GM23338 (cell line): ENCODE measurements around the gene LTBP2. TPM values are rescaled to one million over a fixed set of nuclear protein-coding genes. Genes with fewer than 3 reads are reported as not detected.

Experiments
- ATAC-seq: fragments of 200-7000 bp; cut with Tn5 transposase; 3 replicates; pipeline ENCODE4 v1.9.1; 2020
- DNase-seq: peaks from one replicate; pipeline ENCODE4 v3.0.0-alpha.2; 2015; ENCODE audit warnings: low spot score
- H2AFZ ChIP-seq: fragments of 200-600 bp; sonication (generic); 2 replicates; pipeline ENCODE4 v1.8.0; 2016; ENCODE audit warnings: antibody characterized with exemption, mild to moderate bottlenecking, moderate library complexity
- H3F3A ChIP-seq: fragments of 200-600 bp; sonication (generic); replicated peaks from 2 replicates; pipeline ENCODE4 v1.8.0; 2017; ENCODE audit warnings: antibody characterized with exemption, mixed run types, low read depth
- H3K27ac ChIP-seq: fragments of 200-600 bp; sonication (generic); 2 replicates; pipeline ENCODE4 v1.6.1; 2016; ENCODE audit warnings: low read depth
- H3K27me3 ChIP-seq: fragments of 200-600 bp; sonication (generic); 2 replicates; pipeline ENCODE4 v1.8.0; 2016; ENCODE audit warnings: mild to moderate bottlenecking, mixed run types, moderate library complexity; ENCODE audit not compliant: insufficient read depth
- H3K36me3 ChIP-seq: fragments of 200-600 bp; sonication (generic); 2 replicates; pipeline ENCODE4 v1.8.0; 2016; ENCODE audit warnings: mild to moderate bottlenecking; ENCODE audit not compliant: insufficient read depth
- H3K4me1 ChIP-seq: fragments of 200-600 bp; sonication (generic); 2 replicates; pipeline ENCODE4 v1.8.0; 2016; ENCODE audit warnings: mild to moderate bottlenecking, moderate library complexity; ENCODE audit not compliant: insufficient read depth
- H3K4me2 ChIP-seq: fragments of 200-600 bp; sonication (generic); 2 replicates; pipeline ENCODE4 v1.7.1; 2017; ENCODE audit warnings: mixed run types
- H3K4me3 ChIP-seq: fragments of 200-600 bp; sonication (generic); 2 replicates; pipeline ENCODE4 v1.6.1; 2016; ENCODE audit warnings: mixed run types
- H3K79me2 ChIP-seq: fragments of 200-600 bp; sonication (generic); replicated peaks from 2 replicates; pipeline ENCODE4 v1.8.0; 2017; ENCODE audit warnings: mild to moderate bottlenecking; ENCODE audit not compliant: insufficient read depth
- H3K9me2 ChIP-seq: fragments of 200-600 bp; sonication (generic); 2 replicates; pipeline ENCODE4 v1.8.0; 2017; ENCODE audit not compliant: insufficient read depth
- H4K20me1 ChIP-seq: fragments of 200-600 bp; sonication (generic); replicated peaks from 2 replicates; pipeline ENCODE4 v1.8.0; 2017; ENCODE audit warnings: mild to moderate bottlenecking; ENCODE audit not compliant: insufficient read depth
- H3K27ac Mint-ChIP-seq: 2 replicates; pipeline ENCODE4 v1.8.0; 2020; ENCODE audit warnings: inconsistent platforms, mild to moderate bottlenecking, moderate library complexity, mixed read lengths
- H3K27me3 Mint-ChIP-seq: 3 replicates; pipeline ENCODE4 v1.8.0; 2022; ENCODE audit warnings: low read depth, mild to moderate bottlenecking, moderate library complexity, mixed read lengths, inconsistent platforms; ENCODE audit not compliant: insufficient read depth, poor library complexity
- H3K36me3 Mint-ChIP-seq: 3 replicates; pipeline ENCODE4 v1.8.0; 2021; ENCODE audit warnings: low read depth, mild to moderate bottlenecking, inconsistent platforms, moderate library complexity, mixed read lengths
- H3K4me1 Mint-ChIP-seq: 3 replicates; pipeline ENCODE4 v1.8.0; 2020; ENCODE audit warnings: mild to moderate bottlenecking, inconsistent platforms, mixed read lengths
- H3K4me3 Mint-ChIP-seq: 3 replicates; pipeline ENCODE4 v1.8.0; 2021; ENCODE audit warnings: moderate library complexity, mild to moderate bottlenecking, inconsistent platforms, mixed read lengths
- H3K9me3 Mint-ChIP-seq: 3 replicates; pipeline ENCODE4 v1.8.0; 2020; ENCODE audit warnings: moderate library complexity, mild to moderate bottlenecking, inconsistent platforms, mixed read lengths
- EZH2 ChIP-seq: fragments of 200-600 bp; sonication (generic); IDR thresholded peaks from one replicate; pipeline ENCODE4 v1.8.0; 2017; ENCODE audit warnings: antibody characterized with exemption, mild to moderate bottlenecking, low read depth; ENCODE audit not compliant: unreplicated experiment
- EZH2phosphoT487 ChIP-seq: fragments of 200-600 bp; sonication (generic); IDR thresholded peaks from one replicate; pipeline ENCODE4 v1.8.1; 2018; ENCODE audit warnings: antibody characterized with exemption; ENCODE audit not compliant: unreplicated experiment
- JUNB ChIP-seq: IDR thresholded peaks from one replicate; pipeline ENCODE4 v1.6.1; 2016; ENCODE audit warnings: antibody characterized with exemption; ENCODE audit not compliant: unreplicated experiment
- NANOG ChIP-seq: IDR thresholded peaks from 2 replicates; pipeline ENCODE4 v1.6.1; 2016; ENCODE audit warnings: antibody characterized with exemption, borderline replicate concordance
- POLR2AphosphoS5 ChIP-seq: IDR thresholded peaks from 2 replicates; pipeline ENCODE4 v1.6.1; 2016; ENCODE audit warnings: antibody characterized with exemption, low read depth
- STAT1 ChIP-seq: IDR thresholded peaks from one replicate; pipeline ENCODE4 v1.6.1; 2016; ENCODE audit warnings: antibody characterized with exemption; ENCODE audit not compliant: unreplicated experiment
- ZNF114 ChIP-seq: fragments of 250-450 bp; sonication (Bioruptor Pico); IDR thresholded peaks from 2 replicates; pipeline ENCODE4 v1.5.0; 2020; ENCODE audit warnings: mild to moderate bottlenecking, moderate library complexity
- ZNF331 ChIP-seq: fragments of 250-450 bp; sonication (Bioruptor Pico); IDR thresholded peaks from 2 replicates; pipeline ENCODE4 v1.5.0; 2020; ENCODE audit warnings: low read depth, mild to moderate bottlenecking, moderate library complexity
- polyA plus RNA-seq: library from polyadenylated mRNA; unstranded; fragments of >200 nt; fragmentation: Nextera tagmentation; extraction: Ambion mirVana; gene quantifications from 2 replicates; pipeline ENCODE4 v1.2.1, GENCODE V29; 2016
- total RNA-seq: library from RNA; depleted of rRNA; stranded (reverse); fragments of >200 nt; shearing (Covaris generic); gene quantifications from 2 replicates; pipeline ENCODE4 v1.2.3, GENCODE V29; 2014
- TF ChIP-seq, protein P1 (sequence below), 2 experiments: fragments of 200-600 bp in 1 of 2; sonication (generic) in 1 of 2; conservative IDR thresholded peaks; 2 replicates each; pipeline versions ENCODE4 v1.5.1 to v1.6.1; 2016 to 2017; ENCODE audit warnings: antibody characterized with exemption in 2 of 2, low read depth in 2 of 2, mild to moderate bottlenecking in 2 of 2, moderate library complexity in 1 of 2
- TF ChIP-seq, protein P2 (sequence below): IDR thresholded peaks from 2 replicates; pipeline ENCODE4 v1.6.1; 2016; ENCODE audit warnings: antibody characterized with exemption
- TF ChIP-seq, protein P3 (sequence below): IDR thresholded peaks from one replicate; pipeline ENCODE4 v1.6.1; 2018; ENCODE audit warnings: antibody characterized with exemption; ENCODE audit not compliant: unreplicated experiment
- TF ChIP-seq, protein P4 (sequence below): fragments of 250-450 bp; sonication (Bioruptor Pico); IDR thresholded peaks from 2 replicates; pipeline ENCODE4 v1.5.0; 2020; ENCODE audit warnings: mild to moderate bottlenecking, moderate library complexity

Gene LTBP2
- total and polyA plus RNA-seq, 2 experiments from 2014 or later: 0.27 to 0.49 TPM

DNA sequence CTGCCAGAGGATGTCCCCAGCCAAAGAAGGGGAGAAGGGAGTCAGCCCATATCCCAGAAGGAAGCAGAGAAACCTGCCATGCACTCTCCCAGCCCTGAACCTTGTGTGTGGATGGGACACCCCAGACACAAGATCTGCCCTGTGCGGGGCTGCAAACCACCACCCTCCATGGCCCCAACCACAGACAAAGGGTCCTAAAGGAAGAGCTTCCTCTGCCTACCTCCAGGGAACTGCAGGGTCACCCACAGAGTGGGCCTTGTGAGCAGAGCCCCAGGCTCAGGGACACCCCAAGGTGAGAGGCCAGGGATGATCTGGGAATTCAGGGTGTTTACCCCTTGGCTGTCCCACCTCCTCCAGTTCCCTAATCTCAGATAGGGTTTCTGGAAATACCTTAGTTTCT lies 62.0 kb downstream of the LTBP2 start:
- no peaks in the 10 kb centered on the region for H3K9me3 Mint-ChIP-seq
- peaks cover 5% of the 10 kb centered on the region for H3K4me1 ChIP-seq
- no peak overlapping the region for H3K27ac Mint-ChIP-seq
- DNase-seq (no peak), ATAC-seq (no peak)
- H2AFZ ChIP-seq: no peak overlapping the region
- peaks cover 16% of the 10 kb centered on the region for H3K4me1 Mint-ChIP-seq
- no peaks in the 10 kb centered on the region for H3F3A ChIP-seq
- no peak overlapping the region for H3K4me2 ChIP-seq
- no peaks in the 10 kb centered on the region for H3K79me2 ChIP-seq
- no peaks in the 10 kb centered on the region for H4K20me1 ChIP-seq
- no peaks in the 10 kb centered on the region for H3K27me3 ChIP-seq
- no peaks in the 10 kb centered on the region for H3K36me3 Mint-ChIP-seq
- H3K9me2 ChIP-seq: no peaks in the 10 kb centered on the region
- H3K27ac ChIP-seq: no peak overlapping the region
- H3K36me3 ChIP-seq: no peaks in the 10 kb centered on the region
- H3K4me3 ChIP-seq: no peak overlapping the region
- TF ChIP-seq EZH2phosphoT487 (no peak), STAT1 (no peak), NANOG (no peak), ZNF331 (no peak), ZNF114 (CRISPR knock-in tag) (no peak), EZH2 (no peak), POLR2AphosphoS5 (no peak), JUNB (no peak)
- TF ChIP-seq, protein P1, sequence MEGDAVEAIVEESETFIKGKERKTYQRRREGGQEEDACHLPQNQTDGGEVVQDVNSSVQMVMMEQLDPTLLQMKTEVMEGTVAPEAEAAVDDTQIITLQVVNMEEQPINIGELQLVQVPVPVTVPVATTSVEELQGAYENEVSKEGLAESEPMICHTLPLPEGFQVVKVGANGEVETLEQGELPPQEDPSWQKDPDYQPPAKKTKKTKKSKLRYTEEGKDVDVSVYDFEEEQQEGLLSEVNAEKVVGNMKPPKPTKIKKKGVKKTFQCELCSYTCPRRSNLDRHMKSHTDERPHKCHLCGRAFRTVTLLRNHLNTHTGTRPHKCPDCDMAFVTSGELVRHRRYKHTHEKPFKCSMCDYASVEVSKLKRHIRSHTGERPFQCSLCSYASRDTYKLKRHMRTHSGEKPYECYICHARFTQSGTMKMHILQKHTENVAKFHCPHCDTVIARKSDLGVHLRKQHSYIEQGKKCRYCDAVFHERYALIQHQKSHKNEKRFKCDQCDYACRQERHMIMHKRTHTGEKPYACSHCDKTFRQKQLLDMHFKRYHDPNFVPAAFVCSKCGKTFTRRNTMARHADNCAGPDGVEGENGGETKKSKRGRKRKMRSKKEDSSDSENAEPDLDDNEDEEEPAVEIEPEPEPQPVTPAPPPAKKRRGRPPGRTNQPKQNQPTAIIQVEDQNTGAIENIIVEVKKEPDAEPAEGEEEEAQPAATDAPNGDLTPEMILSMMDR (conservative IDR thresholded peaks at IDR 0.05; ENCODE audit: low read depth in 2 of 2): no peak
- TF ChIP-seq, protein P2, sequence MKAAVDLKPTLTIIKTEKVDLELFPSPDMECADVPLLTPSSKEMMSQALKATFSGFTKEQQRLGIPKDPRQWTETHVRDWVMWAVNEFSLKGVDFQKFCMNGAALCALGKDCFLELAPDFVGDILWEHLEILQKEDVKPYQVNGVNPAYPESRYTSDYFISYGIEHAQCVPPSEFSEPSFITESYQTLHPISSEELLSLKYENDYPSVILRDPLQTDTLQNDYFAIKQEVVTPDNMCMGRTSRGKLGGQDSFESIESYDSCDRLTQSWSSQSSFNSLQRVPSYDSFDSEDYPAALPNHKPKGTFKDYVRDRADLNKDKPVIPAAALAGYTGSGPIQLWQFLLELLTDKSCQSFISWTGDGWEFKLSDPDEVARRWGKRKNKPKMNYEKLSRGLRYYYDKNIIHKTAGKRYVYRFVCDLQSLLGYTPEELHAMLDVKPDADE: no peak
- TF ChIP-seq, protein P3, sequence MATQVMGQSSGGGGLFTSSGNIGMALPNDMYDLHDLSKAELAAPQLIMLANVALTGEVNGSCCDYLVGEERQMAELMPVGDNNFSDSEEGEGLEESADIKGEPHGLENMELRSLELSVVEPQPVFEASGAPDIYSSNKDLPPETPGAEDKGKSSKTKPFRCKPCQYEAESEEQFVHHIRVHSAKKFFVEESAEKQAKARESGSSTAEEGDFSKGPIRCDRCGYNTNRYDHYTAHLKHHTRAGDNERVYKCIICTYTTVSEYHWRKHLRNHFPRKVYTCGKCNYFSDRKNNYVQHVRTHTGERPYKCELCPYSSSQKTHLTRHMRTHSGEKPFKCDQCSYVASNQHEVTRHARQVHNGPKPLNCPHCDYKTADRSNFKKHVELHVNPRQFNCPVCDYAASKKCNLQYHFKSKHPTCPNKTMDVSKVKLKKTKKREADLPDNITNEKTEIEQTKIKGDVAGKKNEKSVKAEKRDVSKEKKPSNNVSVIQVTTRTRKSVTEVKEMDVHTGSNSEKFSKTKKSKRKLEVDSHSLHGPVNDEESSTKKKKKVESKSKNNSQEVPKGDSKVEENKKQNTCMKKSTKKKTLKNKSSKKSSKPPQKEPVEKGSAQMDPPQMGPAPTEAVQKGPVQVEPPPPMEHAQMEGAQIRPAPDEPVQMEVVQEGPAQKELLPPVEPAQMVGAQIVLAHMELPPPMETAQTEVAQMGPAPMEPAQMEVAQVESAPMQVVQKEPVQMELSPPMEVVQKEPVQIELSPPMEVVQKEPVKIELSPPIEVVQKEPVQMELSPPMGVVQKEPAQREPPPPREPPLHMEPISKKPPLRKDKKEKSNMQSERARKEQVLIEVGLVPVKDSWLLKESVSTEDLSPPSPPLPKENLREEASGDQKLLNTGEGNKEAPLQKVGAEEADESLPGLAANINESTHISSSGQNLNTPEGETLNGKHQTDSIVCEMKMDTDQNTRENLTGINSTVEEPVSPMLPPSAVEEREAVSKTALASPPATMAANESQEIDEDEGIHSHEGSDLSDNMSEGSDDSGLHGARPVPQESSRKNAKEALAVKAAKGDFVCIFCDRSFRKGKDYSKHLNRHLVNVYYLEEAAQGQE: no peak
- TF ChIP-seq, protein P4, sequence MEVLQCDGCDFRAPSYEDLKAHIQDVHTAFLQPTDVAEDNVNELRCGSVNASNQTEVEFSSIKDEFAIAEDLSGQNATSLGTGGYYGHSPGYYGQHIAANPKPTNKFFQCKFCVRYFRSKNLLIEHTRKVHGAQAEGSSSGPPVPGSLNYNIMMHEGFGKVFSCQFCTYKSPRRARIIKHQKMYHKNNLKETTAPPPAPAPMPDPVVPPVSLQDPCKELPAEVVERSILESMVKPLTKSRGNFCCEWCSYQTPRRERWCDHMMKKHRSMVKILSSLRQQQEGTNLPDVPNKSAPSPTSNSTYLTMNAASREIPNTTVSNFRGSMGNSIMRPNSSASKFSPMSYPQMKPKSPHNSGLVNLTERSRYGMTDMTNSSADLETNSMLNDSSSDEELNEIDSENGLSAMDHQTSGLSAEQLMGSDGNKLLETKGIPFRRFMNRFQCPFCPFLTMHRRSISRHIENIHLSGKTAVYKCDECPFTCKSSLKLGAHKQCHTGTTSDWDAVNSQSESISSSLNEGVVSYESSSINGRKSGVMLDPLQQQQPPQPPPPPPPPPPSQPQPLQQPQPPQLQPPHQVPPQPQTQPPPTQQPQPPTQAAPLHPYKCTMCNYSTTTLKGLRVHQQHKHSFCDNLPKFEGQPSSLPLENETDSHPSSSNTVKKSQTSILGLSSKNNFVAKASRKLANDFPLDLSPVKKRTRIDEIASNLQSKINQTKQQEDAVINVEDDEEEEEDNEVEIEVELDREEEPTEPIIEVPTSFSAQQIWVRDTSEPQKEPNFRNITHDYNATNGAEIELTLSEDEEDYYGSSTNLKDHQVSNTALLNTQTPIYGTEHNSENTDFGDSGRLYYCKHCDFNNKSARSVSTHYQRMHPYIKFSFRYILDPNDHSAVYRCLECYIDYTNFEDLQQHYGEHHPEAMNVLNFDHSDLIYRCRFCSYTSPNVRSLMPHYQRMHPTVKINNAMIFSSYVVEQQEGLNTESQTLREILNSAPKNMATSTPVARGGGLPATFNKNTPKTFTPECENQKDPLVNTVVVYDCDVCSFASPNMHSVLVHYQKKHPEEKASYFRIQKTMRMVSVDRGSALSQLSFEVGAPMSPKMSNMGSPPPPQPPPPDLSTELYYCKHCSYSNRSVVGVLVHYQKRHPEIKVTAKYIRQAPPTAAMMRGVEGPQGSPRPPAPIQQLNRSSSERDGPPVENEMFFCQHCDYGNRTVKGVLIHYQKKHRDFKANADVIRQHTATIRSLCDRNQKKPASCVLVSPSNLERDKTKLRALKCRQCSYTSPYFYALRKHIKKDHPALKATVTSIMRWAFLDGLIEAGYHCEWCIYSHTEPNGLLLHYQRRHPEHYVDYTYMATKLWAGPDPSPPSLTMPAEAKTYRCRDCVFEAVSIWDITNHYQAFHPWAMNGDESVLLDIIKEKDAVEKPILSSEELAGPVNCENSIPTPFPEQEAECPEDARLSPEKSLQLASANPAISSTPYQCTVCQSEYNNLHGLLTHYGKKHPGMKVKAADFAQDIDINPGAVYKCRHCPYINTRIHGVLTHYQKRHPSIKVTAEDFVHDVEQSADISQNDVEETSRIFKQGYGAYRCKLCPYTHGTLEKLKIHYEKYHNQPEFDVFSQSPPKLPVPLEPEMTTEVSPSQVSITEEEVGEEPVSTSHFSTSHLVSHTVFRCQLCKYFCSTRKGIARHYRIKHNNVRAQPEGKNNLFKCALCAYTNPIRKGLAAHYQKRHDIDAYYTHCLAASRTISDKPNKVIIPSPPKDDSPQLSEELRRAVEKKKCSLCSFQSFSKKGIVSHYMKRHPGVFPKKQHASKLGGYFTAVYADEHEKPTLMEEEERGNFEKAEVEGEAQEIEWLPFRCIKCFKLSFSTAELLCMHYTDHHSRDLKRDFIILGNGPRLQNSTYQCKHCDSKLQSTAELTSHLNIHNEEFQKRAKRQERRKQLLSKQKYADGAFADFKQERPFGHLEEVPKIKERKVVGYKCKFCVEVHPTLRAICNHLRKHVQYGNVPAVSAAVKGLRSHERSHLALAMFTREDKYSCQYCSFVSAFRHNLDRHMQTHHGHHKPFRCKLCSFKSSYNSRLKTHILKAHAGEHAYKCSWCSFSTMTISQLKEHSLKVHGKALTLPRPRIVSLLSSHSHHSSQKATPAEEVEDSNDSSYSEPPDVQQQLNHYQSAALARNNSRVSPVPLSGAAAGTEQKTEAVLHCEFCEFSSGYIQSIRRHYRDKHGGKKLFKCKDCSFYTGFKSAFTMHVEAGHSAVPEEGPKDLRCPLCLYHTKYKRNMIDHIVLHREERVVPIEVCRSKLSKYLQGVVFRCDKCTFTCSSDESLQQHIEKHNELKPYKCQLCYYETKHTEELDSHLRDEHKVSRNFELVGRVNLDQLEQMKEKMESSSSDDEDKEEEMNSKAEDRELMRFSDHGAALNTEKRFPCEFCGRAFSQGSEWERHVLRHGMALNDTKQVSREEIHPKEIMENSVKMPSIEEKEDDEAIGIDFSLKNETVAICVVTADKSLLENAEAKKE (CRISPR knock-in tag): no peak
- peaks cover 9% of the 10 kb centered on the region for H3K27me3 Mint-ChIP-seq
- H3K4me3 Mint-ChIP-seq: no peak overlapping the region
